C4-2B (cell line): ENCODE results near the gene TMEM175.

Experiments
- H3K27ac ChIP-seq: fragments of 450-650 bp; 2 replicates; pipeline ENCODE4 v1.5.1; 2017
- ZFX ChIP-seq: fragments of 450-650 bp; IDR thresholded peaks from 2 replicates; pipeline ENCODE4 v1.6.1; 2017
- TF ChIP-seq, protein P1 (sequence below): fragments of 450-650 bp; conservative IDR thresholded peaks from 2 replicates; pipeline ENCODE4 v1.5.1; 2017; ENCODE audit warnings: mild to moderate bottlenecking

TMEM175 gene

GRCh38 chr4:907691-908425 lies 24.4 kb upstream of the TMEM175 start:
- TF ChIP-seq, protein P1, sequence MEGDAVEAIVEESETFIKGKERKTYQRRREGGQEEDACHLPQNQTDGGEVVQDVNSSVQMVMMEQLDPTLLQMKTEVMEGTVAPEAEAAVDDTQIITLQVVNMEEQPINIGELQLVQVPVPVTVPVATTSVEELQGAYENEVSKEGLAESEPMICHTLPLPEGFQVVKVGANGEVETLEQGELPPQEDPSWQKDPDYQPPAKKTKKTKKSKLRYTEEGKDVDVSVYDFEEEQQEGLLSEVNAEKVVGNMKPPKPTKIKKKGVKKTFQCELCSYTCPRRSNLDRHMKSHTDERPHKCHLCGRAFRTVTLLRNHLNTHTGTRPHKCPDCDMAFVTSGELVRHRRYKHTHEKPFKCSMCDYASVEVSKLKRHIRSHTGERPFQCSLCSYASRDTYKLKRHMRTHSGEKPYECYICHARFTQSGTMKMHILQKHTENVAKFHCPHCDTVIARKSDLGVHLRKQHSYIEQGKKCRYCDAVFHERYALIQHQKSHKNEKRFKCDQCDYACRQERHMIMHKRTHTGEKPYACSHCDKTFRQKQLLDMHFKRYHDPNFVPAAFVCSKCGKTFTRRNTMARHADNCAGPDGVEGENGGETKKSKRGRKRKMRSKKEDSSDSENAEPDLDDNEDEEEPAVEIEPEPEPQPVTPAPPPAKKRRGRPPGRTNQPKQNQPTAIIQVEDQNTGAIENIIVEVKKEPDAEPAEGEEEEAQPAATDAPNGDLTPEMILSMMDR, result no peak
- no peak for TF ChIP-seq ZFX
- H3K27ac ChIP-seq, result no peak overlapping the region

DNA sequence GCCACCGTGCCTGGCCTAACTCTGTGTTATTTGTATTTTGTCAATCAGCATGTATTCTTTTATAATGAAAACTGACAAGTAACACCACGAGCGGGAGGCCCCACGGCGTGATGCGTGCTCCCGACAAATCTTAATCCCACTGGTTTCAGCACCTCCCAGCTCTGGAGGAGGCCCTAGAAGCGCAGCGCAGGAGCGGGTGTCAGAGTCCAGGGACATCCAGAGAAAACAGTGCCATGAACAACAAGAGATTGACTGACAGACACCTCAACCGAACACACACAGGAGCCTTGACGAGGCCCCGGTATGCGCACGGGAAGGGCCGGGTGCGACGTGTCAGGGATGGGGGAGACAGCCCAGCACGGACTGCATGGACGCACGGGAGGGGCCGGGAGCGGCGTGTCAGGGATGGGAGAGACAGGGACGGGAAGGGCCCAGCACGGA lies 23.1 kb upstream of the TMEM175 start:
- no peak overlapping the region for H3K27ac ChIP-seq
- TF ChIP-seq, protein P1, result no peak
- TF ChIP-seq ZFX, result no peak

DNA sequence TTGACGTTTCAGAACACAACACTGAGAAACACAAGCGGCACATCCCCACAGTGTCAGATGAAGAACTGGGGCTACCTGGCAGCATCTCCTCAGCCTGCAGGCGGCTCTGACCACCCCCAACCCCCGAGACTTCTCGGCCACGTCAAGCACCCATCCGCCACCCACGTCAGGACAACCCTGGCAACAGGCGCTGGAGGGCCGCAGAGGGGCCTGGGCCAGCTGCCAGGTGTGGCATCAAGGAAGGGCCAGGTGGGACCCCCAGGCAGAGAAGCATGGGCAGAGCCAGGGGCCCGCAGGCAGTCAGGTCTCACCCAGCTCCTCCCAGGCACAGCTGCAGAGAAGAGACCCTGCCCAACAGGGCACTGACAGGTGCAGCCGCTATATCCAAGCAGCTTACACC lies 22.4 kb upstream of the TMEM175 start:
- TF ChIP-seq, protein P1, result no peak
- no peak for TF ChIP-seq ZFX
- no peak overlapping the region for H3K27ac ChIP-seq

GRCh38 chr4:910366-911091 lies 21.7 kb upstream of the TMEM175 start:
- TF ChIP-seq ZFX, result no peak
- TF ChIP-seq, protein P1, result no peak
- H3K27ac ChIP-seq, result no peak overlapping the region

- TF ChIP-seq ZFX, result no peak
- TF ChIP-seq, protein P1, result no peak
Observed at GRCh38 chr4:911221-911751, 21.0 kb upstream of the TMEM175 start.

GRCh38 chr4:911871-912490 lies 20.3 kb upstream of the TMEM175 start:
- no peak overlapping the region for H3K27ac ChIP-seq
- no peak for TF ChIP-seq ZFX
- TF ChIP-seq, protein P1, result no peak

More at GRCh38 chr4:911221-911751, 21.0 kb upstream of the TMEM175 start:
- H3K27ac ChIP-seq, result no peak overlapping the region
